NB4 (cell line): ENCODE data around the gene TFE3.

Source experiments
- DNase-seq: peaks from one replicate; pipeline ENCODE4 v3.0.0; 2010; ENCODE audit warnings: low read depth
- H3K4me3 ChIP-seq: one replicate; pipeline ENCODE4 v1.5.1; 2011; ENCODE audit warnings: mild to moderate bottlenecking, low read depth, low read length, moderate library complexity
- MYC ChIP-seq: IDR thresholded peaks from 2 replicates; pipeline ENCODE4 v1.6.1; 2011; ENCODE audit warnings: low read depth, low read length
- POLR2A ChIP-seq: IDR thresholded peaks from 2 replicates; pipeline ENCODE4 v1.6.1; 2011; ENCODE audit warnings: mild to moderate bottlenecking; ENCODE audit not compliant: insufficient read length; ENCODE audit errors: extremely low read depth
- TF ChIP-seq, protein P1 (sequence below): IDR thresholded peaks from one replicate; pipeline ENCODE4 v1.5.1; 2012; ENCODE audit warnings: low read depth, low read length
- TF ChIP-seq, protein P2 (sequence below): IDR thresholded peaks from 2 replicates; pipeline ENCODE4 v1.6.1; 2011; ENCODE audit warnings: low read depth, low read length

Gene TFE3

DNA sequence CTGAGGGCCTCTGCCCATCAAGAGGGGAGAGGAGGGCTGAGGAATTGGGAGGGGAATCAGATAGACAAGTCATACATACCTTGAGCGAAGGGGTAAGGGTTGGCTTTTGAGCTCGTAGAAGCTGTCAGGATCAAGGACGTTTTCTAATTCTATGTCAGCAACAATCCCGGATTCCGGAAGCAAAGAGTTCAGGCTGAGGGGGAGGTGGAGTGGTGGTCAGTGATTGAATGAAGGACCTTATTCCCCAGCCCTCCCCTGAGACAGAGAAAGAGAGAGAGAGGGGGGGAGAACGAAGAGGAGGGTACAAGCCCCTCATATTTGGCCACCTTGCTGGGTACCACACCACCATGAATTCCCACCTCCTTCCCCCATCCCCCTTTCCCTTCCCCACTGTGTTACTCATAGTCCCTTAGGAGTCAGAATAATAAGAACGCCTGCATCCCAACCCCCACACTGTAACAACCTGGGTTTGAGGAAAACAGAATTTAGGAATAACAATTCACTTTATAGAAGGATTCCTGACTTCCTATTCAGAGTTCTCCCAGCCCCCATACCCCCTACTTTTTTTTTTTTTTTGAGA is 2.7 kb downstream of the TFE3 start:
- no peak for TF ChIP-seq POLR2A
- no peak for TF ChIP-seq MYC
- TF ChIP-seq, protein P1, sequence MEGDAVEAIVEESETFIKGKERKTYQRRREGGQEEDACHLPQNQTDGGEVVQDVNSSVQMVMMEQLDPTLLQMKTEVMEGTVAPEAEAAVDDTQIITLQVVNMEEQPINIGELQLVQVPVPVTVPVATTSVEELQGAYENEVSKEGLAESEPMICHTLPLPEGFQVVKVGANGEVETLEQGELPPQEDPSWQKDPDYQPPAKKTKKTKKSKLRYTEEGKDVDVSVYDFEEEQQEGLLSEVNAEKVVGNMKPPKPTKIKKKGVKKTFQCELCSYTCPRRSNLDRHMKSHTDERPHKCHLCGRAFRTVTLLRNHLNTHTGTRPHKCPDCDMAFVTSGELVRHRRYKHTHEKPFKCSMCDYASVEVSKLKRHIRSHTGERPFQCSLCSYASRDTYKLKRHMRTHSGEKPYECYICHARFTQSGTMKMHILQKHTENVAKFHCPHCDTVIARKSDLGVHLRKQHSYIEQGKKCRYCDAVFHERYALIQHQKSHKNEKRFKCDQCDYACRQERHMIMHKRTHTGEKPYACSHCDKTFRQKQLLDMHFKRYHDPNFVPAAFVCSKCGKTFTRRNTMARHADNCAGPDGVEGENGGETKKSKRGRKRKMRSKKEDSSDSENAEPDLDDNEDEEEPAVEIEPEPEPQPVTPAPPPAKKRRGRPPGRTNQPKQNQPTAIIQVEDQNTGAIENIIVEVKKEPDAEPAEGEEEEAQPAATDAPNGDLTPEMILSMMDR: no peak
- TF ChIP-seq, protein P2, sequence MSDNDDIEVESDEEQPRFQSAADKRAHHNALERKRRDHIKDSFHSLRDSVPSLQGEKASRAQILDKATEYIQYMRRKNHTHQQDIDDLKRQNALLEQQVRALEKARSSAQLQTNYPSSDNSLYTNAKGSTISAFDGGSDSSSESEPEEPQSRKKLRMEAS: no peak
- peak overlapping the region; percentile 9 for H3K4me3 ChIP-seq
- DNase-seq: no peak

DNA sequence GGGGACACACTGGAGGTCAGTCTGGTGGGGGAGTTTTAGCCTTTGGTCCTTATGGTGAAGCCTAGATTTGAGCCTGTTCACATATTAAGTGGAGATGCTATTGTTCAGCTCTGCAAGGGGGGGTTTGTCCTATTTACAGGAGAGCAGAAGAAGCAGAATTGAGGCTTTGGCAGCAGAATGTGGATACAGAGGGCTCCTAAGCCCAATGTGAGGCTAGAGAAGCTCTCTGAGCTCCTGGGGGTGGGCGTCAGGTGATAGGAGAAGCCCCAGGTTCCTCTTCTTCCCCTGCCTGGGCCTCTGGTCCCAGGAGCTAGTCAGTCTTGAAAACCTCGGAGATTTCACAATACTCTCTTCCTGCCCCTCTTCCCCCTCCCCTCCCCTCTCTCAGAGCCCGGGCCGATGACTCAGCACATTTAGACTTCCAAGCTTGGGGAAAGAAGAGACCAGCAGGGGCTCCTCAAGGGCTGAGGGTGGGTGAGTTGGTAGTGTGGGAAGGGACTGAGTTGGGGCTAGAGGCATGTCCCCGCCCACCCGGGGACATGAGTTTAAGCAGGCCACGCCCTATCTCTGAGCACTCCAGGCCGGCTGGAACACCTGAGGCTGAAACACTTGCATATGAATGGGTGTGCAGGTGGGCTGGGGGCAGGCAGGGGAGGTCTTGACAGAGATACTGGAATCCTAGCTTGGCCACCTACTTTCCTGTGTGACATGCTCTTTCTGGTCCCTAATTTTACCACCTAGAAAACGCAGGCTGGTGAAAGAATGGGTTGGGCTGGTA is 3.4 kb downstream of the TFE3 start:
- no peak for TF ChIP-seq MYC
- TF ChIP-seq, protein P1: peak; percentile 3
- DNase-seq: peak; percentile 96
- peak overlapping the region; percentile 9 for H3K4me3 ChIP-seq

DNA sequence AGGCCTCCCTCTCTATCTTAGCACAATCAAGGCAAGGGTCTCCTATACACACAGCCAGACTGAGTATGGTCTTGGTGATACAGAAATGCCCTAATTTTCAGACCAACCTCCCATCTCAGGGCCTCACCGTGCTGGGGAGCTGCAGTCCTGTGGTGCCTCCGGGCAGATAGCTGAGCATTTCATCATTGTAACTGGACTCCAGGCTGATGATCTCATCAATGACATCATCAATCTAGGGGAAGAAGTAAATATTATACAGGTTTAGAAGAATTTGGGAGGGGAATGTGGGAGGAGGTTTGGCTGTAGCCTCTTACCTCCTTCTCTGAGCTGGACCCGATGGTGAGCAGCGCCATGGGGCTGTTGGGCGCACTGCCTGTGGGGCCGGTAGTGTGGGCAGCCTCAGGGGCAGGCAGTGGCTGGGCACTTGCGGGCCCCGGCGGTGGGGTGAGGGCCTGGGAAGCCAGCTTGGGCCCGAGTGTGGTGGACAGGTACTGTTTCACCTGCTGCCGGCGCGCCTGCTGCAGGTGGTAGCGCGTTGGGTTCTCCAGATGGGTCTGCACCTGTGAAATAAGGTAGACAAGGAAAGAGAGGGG is 5.2 kb downstream of the TFE3 start:
- no peak for DNase-seq
- no peak overlapping the region for H3K4me3 ChIP-seq
- TF ChIP-seq POLR2A: no peak
- TF ChIP-seq, protein P2: no peak
- no peak for TF ChIP-seq MYC
- TF ChIP-seq, protein P1: no peak

DNA sequence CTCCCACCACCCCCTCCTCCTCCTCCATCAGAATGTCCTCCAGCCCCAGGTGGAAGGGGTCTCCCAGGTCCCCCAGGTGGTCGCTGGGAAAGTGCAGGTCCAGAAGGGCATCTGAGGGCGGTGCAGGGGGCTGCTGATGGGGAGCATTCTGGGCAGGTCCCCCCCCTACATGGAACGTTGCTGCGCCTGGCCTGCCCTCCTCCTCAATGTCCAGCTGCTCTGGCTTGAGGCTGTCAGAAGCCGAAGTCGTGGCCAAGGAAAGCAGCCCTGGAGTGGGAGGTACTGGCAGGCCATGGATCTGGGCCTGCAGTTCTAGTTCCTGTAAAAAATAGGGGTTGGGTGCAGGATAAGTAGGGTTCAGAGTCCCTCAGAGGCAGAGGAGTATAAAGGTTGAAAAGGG is 12.9 kb downstream of the TFE3 start:
- no peak for TF ChIP-seq POLR2A
- TF ChIP-seq MYC: no peak
- TF ChIP-seq, protein P1: no peak
- TF ChIP-seq, protein P2: no peak
- no peak for DNase-seq
- no peak overlapping the region for H3K4me3 ChIP-seq

DNA sequence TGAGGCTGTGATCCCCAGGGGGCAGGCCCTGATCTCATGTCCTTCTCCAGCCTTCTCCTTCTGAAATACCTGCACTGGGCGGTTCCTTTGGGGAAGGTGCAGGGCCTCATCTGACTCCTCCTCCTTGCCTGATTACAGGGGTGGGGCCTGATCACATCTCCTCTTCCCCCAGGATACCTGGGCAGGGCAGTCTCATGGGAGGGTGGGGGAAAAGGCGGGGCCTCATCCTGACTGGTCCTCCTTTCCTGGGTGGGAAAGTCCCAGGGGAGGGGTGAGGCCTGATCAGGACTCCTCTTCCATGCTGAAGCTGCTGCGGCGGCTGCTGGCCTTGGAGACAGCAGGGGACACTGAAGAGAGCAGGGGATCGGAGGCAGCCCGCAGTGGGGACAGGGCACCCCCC is 13.3 kb downstream of the TFE3 start:
- TF ChIP-seq, protein P2: no peak
- TF ChIP-seq POLR2A (no peak), MYC (no peak)
- TF ChIP-seq, protein P1: no peak
- no peak overlapping the region for H3K4me3 ChIP-seq
- DNase-seq: no peak
